ENCODE data around the gene ADAMTS8. TPM values are rescaled to one million over a fixed set of nuclear protein-coding genes. Genes with fewer than 3 reads are reported as not detected.

Gene ADAMTS8
- total and polyA plus RNA-seq, 4 donors, result 0.02 to 0.08 (median 0.07) TPM; not detected in 1

DNA sequence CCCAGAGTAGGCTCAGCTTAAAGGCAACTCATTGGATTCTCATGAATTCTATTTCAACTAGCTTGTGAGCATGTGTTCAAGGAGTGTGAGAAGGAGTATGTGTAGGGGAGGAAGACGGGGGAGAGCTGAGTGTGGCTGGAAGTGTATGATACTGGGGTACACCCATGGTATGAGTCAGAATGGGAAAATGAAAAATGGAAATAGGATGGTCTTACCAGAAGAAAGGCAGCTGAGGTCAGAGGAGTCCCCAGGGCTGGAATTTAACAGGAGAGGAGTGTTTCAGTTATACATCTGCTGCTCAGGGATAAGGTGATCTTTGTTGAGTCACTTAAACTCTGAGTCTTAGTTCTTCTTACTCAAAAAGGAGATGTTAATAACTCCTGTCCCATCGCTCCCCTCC, 13.3 kb upstream of the ADAMTS8 start:
- Histone ChIP-seq H3K4me3 (ENCODE audit: low read depth in 1 of 3, low read length in 3 of 3) (no peak overlapping the region), H3K27me3 (ENCODE audit: control insufficient read depth in 4 of 4, insufficient read depth in 4 of 4, low read length in 3 of 4) (peaks cover 0 to 5% (median 0%) of the 10 kb centered on the region in 4 donors), H3K4me1 (ENCODE audit: control insufficient read depth in 4 of 4, insufficient read depth in 4 of 4, low read length in 3 of 4) (no peaks in the 10 kb centered on the region), H3K9ac (ENCODE audit: low read depth in 1 of 2, low read length in 2 of 2) (no peak overlapping the region), H3K9me3 (ENCODE audit: control insufficient read depth in 4 of 4, low read length in 3 of 4) (peaks cover 0 to 3% (median 0%) of the 10 kb centered on the region in 4 donors), H3K27ac (ENCODE audit: low read depth in 1 of 2, low read length in 2 of 2) (no peak overlapping the region), H3K36me3 (ENCODE audit: control insufficient read depth in 4 of 4, insufficient read depth in 3 of 4, low read depth in 1 of 4, low read length in 3 of 4) (no peaks in the 10 kb centered on the region)
- no peak for TF ChIP-seq RAD21 (IDR thresholded peaks at IDR 0.05)
- 67% methylated on average over 2 of the region's 2 CpGs for WGBS
- DNase-seq (ENCODE audit: low spot score), result no peak

DNA sequence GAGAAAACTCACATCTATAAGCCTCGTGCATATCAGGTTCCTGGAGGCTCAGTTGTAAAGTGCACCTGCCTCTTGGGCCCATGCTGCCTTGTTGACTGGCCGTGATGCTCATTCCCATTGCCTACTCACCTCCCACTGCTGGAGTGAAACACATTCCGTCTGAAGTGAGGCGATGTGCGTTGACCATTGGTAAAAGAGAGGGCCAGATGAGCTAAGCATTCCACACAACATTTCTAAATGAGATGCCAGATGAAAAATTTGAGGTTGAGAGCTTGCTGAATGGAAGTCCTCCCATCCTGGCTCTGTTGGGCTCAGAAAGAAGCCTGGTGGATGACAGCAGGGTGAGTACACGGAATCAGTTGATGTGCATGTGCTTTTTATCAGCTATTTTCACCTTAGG, 11.5 kb upstream of the ADAMTS8 start:
- Histone ChIP-seq H3K4me1 (ENCODE audit: control insufficient read depth in 4 of 4, insufficient read depth in 4 of 4, low read length in 3 of 4) (peaks cover 0 to 7% (median 3%) of the 10 kb centered on the region in 4 donors), H3K4me3 (ENCODE audit: low read depth in 1 of 3, low read length in 3 of 3) (no peak overlapping the region), H3K36me3 (ENCODE audit: control insufficient read depth in 4 of 4, insufficient read depth in 3 of 4, low read depth in 1 of 4, low read length in 3 of 4) (no peaks in the 10 kb centered on the region), H3K9me3 (ENCODE audit: control insufficient read depth in 4 of 4, low read length in 3 of 4) (peaks cover 0 to 3% (median 0%) of the 10 kb centered on the region in 4 donors), H3K9ac (ENCODE audit: low read depth in 1 of 2, low read length in 2 of 2) (no peak overlapping the region), H3K27me3 (ENCODE audit: control insufficient read depth in 4 of 4, insufficient read depth in 4 of 4, low read length in 3 of 4) (peaks cover 0 to 5% (median 0%) of the 10 kb centered on the region in 4 donors), H3K27ac (ENCODE audit: low read depth in 1 of 2, low read length in 2 of 2) (no peak overlapping the region)
- 88% methylated on average over 6 of the region's 6 CpGs for WGBS
- TF ChIP-seq RXRA (IDR thresholded peaks at IDR 0.05) (no peak), NR2F2 (IDR thresholded peaks at IDR 0.05) (no peak), HNF4G (IDR thresholded peaks at IDR 0.05) (no peak)
- TF ChIP-seq, protein P1, sequence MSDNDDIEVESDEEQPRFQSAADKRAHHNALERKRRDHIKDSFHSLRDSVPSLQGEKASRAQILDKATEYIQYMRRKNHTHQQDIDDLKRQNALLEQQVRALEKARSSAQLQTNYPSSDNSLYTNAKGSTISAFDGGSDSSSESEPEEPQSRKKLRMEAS (IDR thresholded peaks at IDR 0.05), result no peak
- no peak for DNase-seq (ENCODE audit: low spot score)

DNA sequence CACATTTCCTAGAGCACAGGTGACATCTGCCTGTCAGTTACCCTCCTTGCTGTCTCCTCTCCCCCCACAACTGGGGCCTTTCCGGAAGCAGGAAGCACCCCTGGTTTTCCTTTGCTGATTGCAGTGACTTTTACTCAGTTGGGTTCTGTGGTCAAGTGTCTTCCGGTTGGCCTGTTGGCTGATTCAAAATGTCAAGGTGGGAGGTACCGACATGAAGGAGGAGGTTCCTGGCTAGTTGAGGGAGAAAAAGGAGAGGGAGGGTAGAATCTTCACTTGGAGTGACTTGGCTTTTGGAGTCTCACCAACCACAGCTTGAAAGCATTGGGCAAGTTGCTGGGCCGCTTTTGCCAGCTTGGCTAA, 10.7 kb upstream of the ADAMTS8 start:
- H3K27me3 ChIP-seq (ENCODE audit: control insufficient read depth in 4 of 4, insufficient read depth in 4 of 4, low read length in 3 of 4), result peaks cover 0 to 5% (median 0%) of the 10 kb centered on the region in 4 donors
- no peak overlapping the region for H3K27ac ChIP-seq (ENCODE audit: low read depth in 1 of 2, low read length in 2 of 2)
- DNase-seq (ENCODE audit: low spot score), result no peak
- no peak overlapping the region for H3K9ac ChIP-seq (ENCODE audit: low read depth in 1 of 2, low read length in 2 of 2)
- H3K4me3 ChIP-seq (ENCODE audit: low read depth in 1 of 3, low read length in 3 of 3), result no peak overlapping the region
- H3K9me3 ChIP-seq (ENCODE audit: control insufficient read depth in 4 of 4, low read length in 3 of 4), result peaks cover 0 to 3% (median 0%) of the 10 kb centered on the region in 4 donors
- no peaks in the 10 kb centered on the region for H3K36me3 ChIP-seq (ENCODE audit: control insufficient read depth in 4 of 4, insufficient read depth in 3 of 4, low read depth in 1 of 4, low read length in 3 of 4)
- H3K4me1 ChIP-seq (ENCODE audit: control insufficient read depth in 4 of 4, insufficient read depth in 4 of 4, low read length in 3 of 4), result peaks cover 0 to 8% (median 3%) of the 10 kb centered on the region in 4 donors
- TF ChIP-seq, protein P2, sequence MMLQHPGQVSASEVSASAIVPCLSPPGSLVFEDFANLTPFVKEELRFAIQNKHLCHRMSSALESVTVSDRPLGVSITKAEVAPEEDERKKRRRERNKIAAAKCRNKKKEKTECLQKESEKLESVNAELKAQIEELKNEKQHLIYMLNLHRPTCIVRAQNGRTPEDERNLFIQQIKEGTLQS (IDR thresholded peaks at IDR 0.05), result no peak
- TF ChIP-seq, protein P3, sequence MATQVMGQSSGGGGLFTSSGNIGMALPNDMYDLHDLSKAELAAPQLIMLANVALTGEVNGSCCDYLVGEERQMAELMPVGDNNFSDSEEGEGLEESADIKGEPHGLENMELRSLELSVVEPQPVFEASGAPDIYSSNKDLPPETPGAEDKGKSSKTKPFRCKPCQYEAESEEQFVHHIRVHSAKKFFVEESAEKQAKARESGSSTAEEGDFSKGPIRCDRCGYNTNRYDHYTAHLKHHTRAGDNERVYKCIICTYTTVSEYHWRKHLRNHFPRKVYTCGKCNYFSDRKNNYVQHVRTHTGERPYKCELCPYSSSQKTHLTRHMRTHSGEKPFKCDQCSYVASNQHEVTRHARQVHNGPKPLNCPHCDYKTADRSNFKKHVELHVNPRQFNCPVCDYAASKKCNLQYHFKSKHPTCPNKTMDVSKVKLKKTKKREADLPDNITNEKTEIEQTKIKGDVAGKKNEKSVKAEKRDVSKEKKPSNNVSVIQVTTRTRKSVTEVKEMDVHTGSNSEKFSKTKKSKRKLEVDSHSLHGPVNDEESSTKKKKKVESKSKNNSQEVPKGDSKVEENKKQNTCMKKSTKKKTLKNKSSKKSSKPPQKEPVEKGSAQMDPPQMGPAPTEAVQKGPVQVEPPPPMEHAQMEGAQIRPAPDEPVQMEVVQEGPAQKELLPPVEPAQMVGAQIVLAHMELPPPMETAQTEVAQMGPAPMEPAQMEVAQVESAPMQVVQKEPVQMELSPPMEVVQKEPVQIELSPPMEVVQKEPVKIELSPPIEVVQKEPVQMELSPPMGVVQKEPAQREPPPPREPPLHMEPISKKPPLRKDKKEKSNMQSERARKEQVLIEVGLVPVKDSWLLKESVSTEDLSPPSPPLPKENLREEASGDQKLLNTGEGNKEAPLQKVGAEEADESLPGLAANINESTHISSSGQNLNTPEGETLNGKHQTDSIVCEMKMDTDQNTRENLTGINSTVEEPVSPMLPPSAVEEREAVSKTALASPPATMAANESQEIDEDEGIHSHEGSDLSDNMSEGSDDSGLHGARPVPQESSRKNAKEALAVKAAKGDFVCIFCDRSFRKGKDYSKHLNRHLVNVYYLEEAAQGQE (IDR thresholded peaks at IDR 0.05), result no peak
- TF ChIP-seq, protein P1 (IDR thresholded peaks at IDR 0.05), result no peak
- TF ChIP-seq RAD21 (IDR thresholded peaks at IDR 0.05) (no peak), FOXA2 (IDR thresholded peaks at IDR 0.05) (no peak), JUND (IDR thresholded peaks at IDR 0.05) (no peak), EGR1 (IDR thresholded peaks at IDR 0.05; ENCODE audit: low read depth in 2 of 2) (no peak), RXRA (IDR thresholded peaks at IDR 0.05) (no peak), GABPA (IDR thresholded peaks at IDR 0.05 in 1 of 2, conservative IDR thresholded peaks at IDR 0.05 in 1 of 2) (no peak), FOXA1 (IDR thresholded peaks at IDR 0.05) (no peak), HNF4A (conservative IDR thresholded peaks at IDR 0.05) (no peak), YY1 (IDR thresholded peaks at IDR 0.05) (no peak), SP1 (IDR thresholded peaks at IDR 0.05) (no peak), NR2F2 (IDR thresholded peaks at IDR 0.05) (no peak), HNF4G (IDR thresholded peaks at IDR 0.05) (no peak), TAF1 (conservative IDR thresholded peaks at IDR 0.05) (no peak)
- TF ChIP-seq, protein P4, sequence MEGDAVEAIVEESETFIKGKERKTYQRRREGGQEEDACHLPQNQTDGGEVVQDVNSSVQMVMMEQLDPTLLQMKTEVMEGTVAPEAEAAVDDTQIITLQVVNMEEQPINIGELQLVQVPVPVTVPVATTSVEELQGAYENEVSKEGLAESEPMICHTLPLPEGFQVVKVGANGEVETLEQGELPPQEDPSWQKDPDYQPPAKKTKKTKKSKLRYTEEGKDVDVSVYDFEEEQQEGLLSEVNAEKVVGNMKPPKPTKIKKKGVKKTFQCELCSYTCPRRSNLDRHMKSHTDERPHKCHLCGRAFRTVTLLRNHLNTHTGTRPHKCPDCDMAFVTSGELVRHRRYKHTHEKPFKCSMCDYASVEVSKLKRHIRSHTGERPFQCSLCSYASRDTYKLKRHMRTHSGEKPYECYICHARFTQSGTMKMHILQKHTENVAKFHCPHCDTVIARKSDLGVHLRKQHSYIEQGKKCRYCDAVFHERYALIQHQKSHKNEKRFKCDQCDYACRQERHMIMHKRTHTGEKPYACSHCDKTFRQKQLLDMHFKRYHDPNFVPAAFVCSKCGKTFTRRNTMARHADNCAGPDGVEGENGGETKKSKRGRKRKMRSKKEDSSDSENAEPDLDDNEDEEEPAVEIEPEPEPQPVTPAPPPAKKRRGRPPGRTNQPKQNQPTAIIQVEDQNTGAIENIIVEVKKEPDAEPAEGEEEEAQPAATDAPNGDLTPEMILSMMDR (IDR thresholded peaks at IDR 0.05; ENCODE audit: low read depth, low read length, missing input control), result no peak
- TF ChIP-seq, protein P5, sequence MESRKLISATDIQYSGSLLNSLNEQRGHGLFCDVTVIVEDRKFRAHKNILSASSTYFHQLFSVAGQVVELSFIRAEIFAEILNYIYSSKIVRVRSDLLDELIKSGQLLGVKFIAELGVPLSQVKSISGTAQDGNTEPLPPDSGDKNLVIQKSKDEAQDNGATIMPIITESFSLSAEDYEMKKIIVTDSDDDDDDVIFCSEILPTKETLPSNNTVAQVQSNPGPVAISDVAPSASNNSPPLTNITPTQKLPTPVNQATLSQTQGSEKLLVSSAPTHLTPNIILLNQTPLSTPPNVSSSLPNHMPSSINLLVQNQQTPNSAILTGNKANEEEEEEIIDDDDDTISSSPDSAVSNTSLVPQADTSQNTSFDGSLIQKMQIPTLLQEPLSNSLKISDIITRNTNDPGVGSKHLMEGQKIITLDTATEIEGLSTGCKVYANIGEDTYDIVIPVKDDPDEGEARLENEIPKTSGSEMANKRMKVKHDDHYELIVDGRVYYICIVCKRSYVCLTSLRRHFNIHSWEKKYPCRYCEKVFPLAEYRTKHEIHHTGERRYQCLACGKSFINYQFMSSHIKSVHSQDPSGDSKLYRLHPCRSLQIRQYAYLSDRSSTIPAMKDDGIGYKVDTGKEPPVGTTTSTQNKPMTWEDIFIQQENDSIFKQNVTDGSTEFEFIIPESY (IDR thresholded peaks at IDR 0.05), result no peak
- WGBS, result 83% methylated on average over 4 of the region's 4 CpGs

Data from liver (tissue), 9 donors.